Measurements from ENCODE around the gene STT3A. TPM values are rescaled to one million over a fixed set of nuclear protein-coding genes. Genes with fewer than 3 reads are reported as not detected.

The STT3A gene
- total RNA-seq, 1 donor from 2014 or later = 129 TPM

Small RNA genes lying within 50 kb of the gene (small RNA-seq; reads per million reads assigned to genes)
- gene RNU2-35P = 0.23 reads per million, percentile 10 among the genes with 10 or more reads in this experiment
- gene RNU6-1156P = not detected

Other genes with a start within 250 kb of the STT3A start
- 9.9 TPM for gene FEZ1, start 96.6 kb upstream of the STT3A start, total RNA-seq
- gene EI24, start 23.4 kb upstream of the STT3A start, total RNA-seq = 90.8 TPM
- gene CHEK1, start 32.3 kb downstream of the STT3A start, total RNA-seq = 9.4 TPM
- gene ACRV1, start 88.0 kb downstream of the STT3A start, total RNA-seq = 0.52 TPM
- not detected for gene PATE1, start 153.4 kb downstream of the STT3A start, total RNA-seq
- gene PATE2, start 186.0 kb downstream of the STT3A start, total RNA-seq = not detected
- gene PATE3, start 195.3 kb downstream of the STT3A start, total RNA-seq = not detected
- not detected for gene PATE4, start 240.5 kb downstream of the STT3A start, total RNA-seq

All from skeletal muscle tissue (tissue), 2 donors.